Astrocyte (in vitro differentiated cells and primary cell): Measurements from ENCODE around the gene GRIK5.

Source experiments
- CTCF ChIP-seq: IDR thresholded peaks from 2 replicates; pipeline ENCODE4 v1.5.1; 2011; ENCODE audit warnings: low read depth, mild to moderate bottlenecking, inconsistent platforms, low read length, moderate library complexity; ENCODE audit not compliant: insufficient read depth
- EZH2 ChIP-seq: IDR thresholded peaks from 2 replicates; pipeline ENCODE4 v1.6.1; 2012; ENCODE audit warnings: mild to moderate bottlenecking, low read length, inconsistent platforms; ENCODE audit not compliant: insufficient read depth

GRCh38 chr19:42091300-42091699 is 21.3 kb upstream of the GRIK5 start:
- TF ChIP-seq EZH2 (no peak), CTCF (no peak)
